ENCODE data around the gene C8G. TPM values are rescaled to one million over a fixed set of nuclear protein-coding genes. Genes with fewer than 3 reads are reported as not detected.

The C8G gene
- total and polyA plus RNA-seq, 9 of the 15 experiments (the other 6 are each of a cell fraction or from before 2014, with no cell fraction given) = 0.35 to 5.9 (median 2.7) TPM; not detected in 2

GRCh38 chr9:136944519-136945332, at the start of gene C8G, which contains the start of gene FBXW5 (continued):
- TF ChIP-seq, protein P1, sequence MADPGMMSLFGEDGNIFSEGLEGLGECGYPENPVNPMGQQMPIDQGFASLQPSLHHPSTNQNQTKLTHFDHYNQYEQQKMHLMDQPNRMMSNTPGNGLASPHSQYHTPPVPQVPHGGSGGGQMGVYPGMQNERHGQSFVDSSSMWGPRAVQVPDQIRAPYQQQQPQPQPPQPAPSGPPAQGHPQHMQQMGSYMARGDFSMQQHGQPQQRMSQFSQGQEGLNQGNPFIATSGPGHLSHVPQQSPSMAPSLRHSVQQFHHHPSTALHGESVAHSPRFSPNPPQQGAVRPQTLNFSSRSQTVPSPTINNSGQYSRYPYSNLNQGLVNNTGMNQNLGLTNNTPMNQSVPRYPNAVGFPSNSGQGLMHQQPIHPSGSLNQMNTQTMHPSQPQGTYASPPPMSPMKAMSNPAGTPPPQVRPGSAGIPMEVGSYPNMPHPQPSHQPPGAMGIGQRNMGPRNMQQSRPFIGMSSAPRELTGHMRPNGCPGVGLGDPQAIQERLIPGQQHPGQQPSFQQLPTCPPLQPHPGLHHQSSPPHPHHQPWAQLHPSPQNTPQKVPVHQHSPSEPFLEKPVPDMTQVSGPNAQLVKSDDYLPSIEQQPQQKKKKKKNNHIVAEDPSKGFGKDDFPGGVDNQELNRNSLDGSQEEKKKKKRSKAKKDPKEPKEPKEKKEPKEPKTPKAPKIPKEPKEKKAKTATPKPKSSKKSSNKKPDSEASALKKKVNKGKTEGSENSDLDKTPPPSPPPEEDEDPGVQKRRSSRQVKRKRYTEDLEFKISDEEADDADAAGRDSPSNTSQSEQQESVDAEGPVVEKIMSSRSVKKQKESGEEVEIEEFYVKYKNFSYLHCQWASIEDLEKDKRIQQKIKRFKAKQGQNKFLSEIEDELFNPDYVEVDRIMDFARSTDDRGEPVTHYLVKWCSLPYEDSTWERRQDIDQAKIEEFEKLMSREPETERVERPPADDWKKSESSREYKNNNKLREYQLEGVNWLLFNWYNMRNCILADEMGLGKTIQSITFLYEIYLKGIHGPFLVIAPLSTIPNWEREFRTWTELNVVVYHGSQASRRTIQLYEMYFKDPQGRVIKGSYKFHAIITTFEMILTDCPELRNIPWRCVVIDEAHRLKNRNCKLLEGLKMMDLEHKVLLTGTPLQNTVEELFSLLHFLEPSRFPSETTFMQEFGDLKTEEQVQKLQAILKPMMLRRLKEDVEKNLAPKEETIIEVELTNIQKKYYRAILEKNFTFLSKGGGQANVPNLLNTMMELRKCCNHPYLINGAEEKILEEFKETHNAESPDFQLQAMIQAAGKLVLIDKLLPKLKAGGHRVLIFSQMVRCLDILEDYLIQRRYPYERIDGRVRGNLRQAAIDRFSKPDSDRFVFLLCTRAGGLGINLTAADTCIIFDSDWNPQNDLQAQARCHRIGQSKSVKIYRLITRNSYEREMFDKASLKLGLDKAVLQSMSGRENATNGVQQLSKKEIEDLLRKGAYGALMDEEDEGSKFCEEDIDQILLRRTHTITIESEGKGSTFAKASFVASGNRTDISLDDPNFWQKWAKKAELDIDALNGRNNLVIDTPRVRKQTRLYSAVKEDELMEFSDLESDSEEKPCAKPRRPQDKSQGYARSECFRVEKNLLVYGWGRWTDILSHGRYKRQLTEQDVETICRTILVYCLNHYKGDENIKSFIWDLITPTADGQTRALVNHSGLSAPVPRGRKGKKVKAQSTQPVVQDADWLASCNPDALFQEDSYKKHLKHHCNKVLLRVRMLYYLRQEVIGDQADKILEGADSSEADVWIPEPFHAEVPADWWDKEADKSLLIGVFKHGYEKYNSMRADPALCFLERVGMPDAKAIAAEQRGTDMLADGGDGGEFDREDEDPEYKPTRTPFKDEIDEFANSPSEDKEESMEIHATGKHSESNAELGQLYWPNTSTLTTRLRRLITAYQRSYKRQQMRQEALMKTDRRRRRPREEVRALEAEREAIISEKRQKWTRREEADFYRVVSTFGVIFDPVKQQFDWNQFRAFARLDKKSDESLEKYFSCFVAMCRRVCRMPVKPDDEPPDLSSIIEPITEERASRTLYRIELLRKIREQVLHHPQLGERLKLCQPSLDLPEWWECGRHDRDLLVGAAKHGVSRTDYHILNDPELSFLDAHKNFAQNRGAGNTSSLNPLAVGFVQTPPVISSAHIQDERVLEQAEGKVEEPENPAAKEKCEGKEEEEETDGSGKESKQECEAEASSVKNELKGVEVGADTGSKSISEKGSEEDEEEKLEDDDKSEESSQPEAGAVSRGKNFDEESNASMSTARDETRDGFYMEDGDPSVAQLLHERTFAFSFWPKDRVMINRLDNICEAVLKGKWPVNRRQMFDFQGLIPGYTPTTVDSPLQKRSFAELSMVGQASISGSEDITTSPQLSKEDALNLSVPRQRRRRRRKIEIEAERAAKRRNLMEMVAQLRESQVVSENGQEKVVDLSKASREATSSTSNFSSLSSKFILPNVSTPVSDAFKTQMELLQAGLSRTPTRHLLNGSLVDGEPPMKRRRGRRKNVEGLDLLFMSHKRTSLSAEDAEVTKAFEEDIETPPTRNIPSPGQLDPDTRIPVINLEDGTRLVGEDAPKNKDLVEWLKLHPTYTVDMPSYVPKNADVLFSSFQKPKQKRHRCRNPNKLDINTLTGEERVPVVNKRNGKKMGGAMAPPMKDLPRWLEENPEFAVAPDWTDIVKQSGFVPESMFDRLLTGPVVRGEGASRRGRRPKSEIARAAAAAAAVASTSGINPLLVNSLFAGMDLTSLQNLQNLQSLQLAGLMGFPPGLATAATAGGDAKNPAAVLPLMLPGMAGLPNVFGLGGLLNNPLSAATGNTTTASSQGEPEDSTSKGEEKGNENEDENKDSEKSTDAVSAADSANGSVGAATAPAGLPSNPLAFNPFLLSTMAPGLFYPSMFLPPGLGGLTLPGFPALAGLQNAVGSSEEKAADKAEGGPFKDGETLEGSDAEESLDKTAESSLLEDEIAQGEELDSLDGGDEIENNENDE (IDR thresholded peaks at IDR 0.05; ENCODE audit: low read depth, low read length) = no peak
- TF ChIP-seq POLR2AphosphoS2 (IDR thresholded peaks at IDR 0.05; ENCODE audit: low read length) (no peak), ZNF75A (CRISPR knock-in tag; IDR thresholded peaks at IDR 0.05) (0 out of 2 replicates have a peak, but pooled peaks have one; percentile 36), L3MBTL2 (IDR thresholded peaks at IDR 0.05) (peak; percentile 89), ZNF354B (CRISPR knock-in tag; IDR thresholded peaks at IDR 0.05) (peak; percentile 20; the same call in 1 of the 2 replicates), ZNF175 (CRISPR knock-in tag; IDR thresholded peaks at IDR 0.05; ENCODE audit: low read depth) (no peak), ZC3H8 (IDR thresholded peaks at IDR 0.05) (no peak), ZC3H11A (IDR thresholded peaks at IDR 0.05; ENCODE audit: low read depth, low read length) (peak; percentile 76; the same call in 1 of the 2 replicates), GTF2F1 (IDR thresholded peaks at IDR 0.05; ENCODE audit: low read depth, low read length) (no peak), ZNF707 (CRISPR knock-in tag; conservative IDR thresholded peaks at IDR 0.05) (no peak), ZNF134 (CRISPR knock-in tag; conservative IDR thresholded peaks at IDR 0.05) (no peak), ZNF57 (CRISPR knock-in tag; IDR thresholded peaks at IDR 0.05) (no peak), ILF3 (IDR thresholded peaks at IDR 0.05; ENCODE audit: borderline replicate concordance) (no peak), PCBP1 (IDR thresholded peaks at IDR 0.05; ENCODE audit: low read depth, low read length, poor library complexity, severe bottlenecking) (peak; percentile 58), CBX8 (IDR thresholded peaks at IDR 0.05; ENCODE audit: borderline replicate concordance, extremely low read depth, low read depth, low read length, poor library complexity, severe bottlenecking) (no peak), HMG20B (CRISPR knock-in tag; IDR thresholded peaks at IDR 0.05) (no peak), EZH2 (IDR thresholded peaks at IDR 0.05; ENCODE audit: borderline replicate concordance, low read depth, low read length) (no peak), PURB (CRISPR knock-in tag; IDR thresholded peaks at IDR 0.05; ENCODE audit: low read depth) (no peak)
